OCI-LY7 (cell line): Measurements from ENCODE around the gene RBM15. TPM values are rescaled to one million over a fixed set of nuclear protein-coding genes. Genes with fewer than 3 reads are reported as not detected.

Experiments
- BruUV-seq: library from RNA; stranded (reverse); fragments of 400-500 nt; replicated peaks from 2 replicates; lab custom pipeline; 2021; lab: Mats Ljungman, UMichigan
- CTCF ChIA-PET: fragments of 300-600 bp; sonication (Branson Sonifier 250); formaldehyde crosslinking; loops from one replicate; lab custom pipeline; 2022; ENCODE audit warnings: antibody characterized with exemption; ENCODE audit not compliant: unreplicated experiment; lab: Charles Lee
- POLR2A ChIA-PET: fragments of 300-600 bp; sonication (Branson Sonifier 250); formaldehyde crosslinking; loops from one replicate; lab custom pipeline; 2022; ENCODE audit warnings: antibody characterized with exemption; lab: Charles Lee
- DNase-seq: peaks from one replicate; pipeline ENCODE4 v3.0.0-alpha.2; 2015; ENCODE audit warnings: low spot score
- H2AFZ ChIP-seq: fragments of 200-600 bp; sonication (generic), shearing (Covaris generic); 2 replicates; pipeline ENCODE4 v1.6.1; 2014; ENCODE audit warnings: mild to moderate bottlenecking, antibody characterized with exemption, low read length, moderate library complexity
- H3K27ac ChIP-seq: fragments of 200-600 bp; sonication (generic); 2 replicates; pipeline ENCODE4 v1.5.1; 2014; ENCODE audit warnings: mixed run types, low read depth, mild to moderate bottlenecking, moderate library complexity, low read length, inconsistent platforms; ENCODE audit not compliant: poor library complexity, severe bottlenecking
- H3K36me3 ChIP-seq: fragments of 200-600 bp; sonication (generic); 2 replicates; pipeline ENCODE4 v1.6.1; 2014; ENCODE audit warnings: mild to moderate bottlenecking, antibody characterized with exemption, low read length, moderate library complexity, mixed read lengths; ENCODE audit not compliant: insufficient read depth
- H3K4me1 ChIP-seq: fragments of 200-600 bp; sonication (generic); 2 replicates; pipeline ENCODE4 v1.5.1; 2014; ENCODE audit warnings: mild to moderate bottlenecking, low read length; ENCODE audit not compliant: insufficient read depth, poor library complexity, severe bottlenecking
- H3K4me2 ChIP-seq: fragments of 200-600 bp; sonication (generic); 2 replicates; pipeline ENCODE4 v1.6.1; 2014; ENCODE audit warnings: mild to moderate bottlenecking, low read length
- H3K4me3 ChIP-seq: fragments of 200-600 bp; sonication (generic); 2 replicates; pipeline ENCODE4 v1.5.1; 2014; ENCODE audit warnings: mild to moderate bottlenecking, low read depth, low read length; ENCODE audit not compliant: poor library complexity, severe bottlenecking
- H3K79me2 ChIP-seq: fragments of 200-600 bp; sonication (generic); 2 replicates; pipeline ENCODE4 v1.6.1; 2016; ENCODE audit warnings: low read depth, mild to moderate bottlenecking, low read length, moderate library complexity, mixed read lengths; ENCODE audit not compliant: insufficient read depth
- H3K9me2 ChIP-seq: fragments of 200-600 bp; sonication (generic); 2 replicates; pipeline ENCODE4 v1.6.1; 2016; ENCODE audit warnings: mild to moderate bottlenecking, low read length, mixed read lengths; ENCODE audit not compliant: insufficient read depth
- H3K9me3 ChIP-seq: fragments of 200-600 bp; sonication (generic); 2 replicates; pipeline ENCODE4 v1.6.1; 2014; ENCODE audit warnings: mild to moderate bottlenecking, mixed run types, low read length, mixed read lengths
- H4K20me1 ChIP-seq: fragments of 200-600 bp; sonication (generic); 2 replicates; pipeline ENCODE4 v1.6.1; 2014; ENCODE audit warnings: mild to moderate bottlenecking, antibody characterized with exemption, low read length, moderate library complexity, mixed read lengths; ENCODE audit not compliant: insufficient read depth
- CTCF ChIP-seq: fragments of 200-600 bp; sonication (generic); conservative IDR thresholded peaks from 2 replicates; pipeline ENCODE4 v1.5.1; 2014; ENCODE audit warnings: mild to moderate bottlenecking, antibody characterized with exemption, low read length, moderate library complexity, mixed read lengths
- EZH2phosphoT487 ChIP-seq: fragments of 200-600 bp; sonication (generic); IDR thresholded peaks from 2 replicates; pipeline ENCODE4 v1.6.1; 2018; ENCODE audit warnings: low read depth, borderline replicate concordance, mild to moderate bottlenecking, mixed run types, antibody characterized with exemption, low read length, moderate library complexity, mixed read lengths
- intact Hi-C: fragments of 100-400 bp; cut with micrococcal nuclease; formaldehyde crosslinking; loops from one replicate; pipeline ENCODE4 v1.10.0; 2022; ENCODE audit not compliant: unreplicated experiment
- total RNA-seq, 2 experiments: library from RNA; depleted of rRNA in 1 of 2; stranded (reverse); fragments of >200 nt in 1 of 2; shearing (Covaris generic) in 1 of 2; gene quantifications; 2 replicates each; pipeline ENCODE4 v1.2.3, GENCODE V29; 2014 to 2022

Gene RBM15
- total RNA-seq, 2 experiments from 2014 or later = 119 to 221 TPM

GRCh38 chr1:110338309-110338885 lies 780 bp upstream of the RBM15 start:
- no peak for TF ChIP-seq EZH2phosphoT487
- TF ChIP-seq CTCF = peak; percentile 76
- Histone ChIP-seq H3K36me3 (peaks cover 39% of the 10 kb centered on the region), H3K4me3 (peak overlapping the region; percentile 93), H3K4me1 (peaks cover 22% of the 10 kb centered on the region), H3K9me3 (no peaks in the 10 kb centered on the region), H4K20me1 (peaks cover 34% of the 10 kb centered on the region), H3K79me2 (peaks cover 57% of the 10 kb centered on the region), H2AFZ (peak overlapping the region; percentile 57; the same call in 1 of the 2 replicates), H3K27ac (peak overlapping the region; percentile 92), H3K9me2 (no peaks in the 10 kb centered on the region), H3K4me2 (peak overlapping the region; percentile 93)
- DNase-seq = peak; percentile 97
- no TSS peak for BruUV-seq
- ChIA-PET POLR2A (interaction anchor here (0.6 to 6.1 kb wide), 22 partner anchors 10 to 304 kb away, joined by 3 to 39 read pairs (median 5); partner anchors contain the start of genes LAMTOR5 and STRIP1), CTCF (interaction anchor here (0.6 to 2.6 kb wide), 6 partner anchors 8 to 162 kb away, joined by 3 to 15 read pairs (median 3); no protein-coding TSS in a partner anchor)
- intact Hi-C loops = loop anchor here (1.0 to 10.0 kb wide), 5 partner anchors 46 to 536 kb away; partner anchors contain the start of genes CD53, KCNC4 and LAMTOR5

GRCh38 chr1:110339407-110340206 lies 430 bp downstream of the RBM15 start:
- Histone ChIP-seq H3K4me3 (peak overlapping the region; percentile 93), H3K4me1 (peaks cover 35% of the 10 kb centered on the region), H3K27ac (peak overlapping the region; percentile 92), H2AFZ (peak overlapping the region; percentile 9; the same call in 1 of the 2 replicates), H3K79me2 (peaks cover 69% of the 10 kb centered on the region), H3K9me3 (no peaks in the 10 kb centered on the region), H3K36me3 (peaks cover 52% of the 10 kb centered on the region), H3K9me2 (no peaks in the 10 kb centered on the region), H4K20me1 (peaks cover 46% of the 10 kb centered on the region), H3K4me2 (peak overlapping the region; percentile 98)
- peak; percentile 71 for DNase-seq
- TF ChIP-seq CTCF = 0 out of 2 replicates have a peak, but pooled peaks have one; percentile 21
- no peak for TF ChIP-seq EZH2phosphoT487
- ChIA-PET CTCF (interaction anchor here (1.3 to 2.6 kb wide), 3 partner anchors 21 to 131 kb away, joined by 3 to 15 read pairs (median 6); no protein-coding TSS in a partner anchor), POLR2A (interaction anchor here (0.6 to 6.1 kb wide), 13 partner anchors 9 to 305 kb away, joined by 3 to 39 read pairs (median 5); partner anchors contain the start of genes LAMTOR5 and STRIP1)
- intact Hi-C loops = loop anchor here (2.0 to 10.0 kb wide), 2 partner anchors 333 to 535 kb away; partner anchors contain the start of gene CD53
- TSS peak; percentile 10 for BruUV-seq
